SK-N-SH (cell line): ENCODE data around the gene CENPX.

ENCODE experiments used
- CTCF ChIP-seq: fragments of 200-600 bp; sonication (generic); IDR thresholded peaks from 2 replicates; pipeline ENCODE4 v1.6.1; 2017; ENCODE audit warnings: antibody characterized with exemption, mild to moderate bottlenecking, moderate library complexity
- EP300 ChIP-seq, 2 experiments: IDR thresholded peaks; 2 replicates each; pipeline versions ENCODE4 v1.4.0 to v1.6.1; 2012; ENCODE audit warnings: borderline replicate concordance in 1 of 2, low read depth in 1 of 2, low read length in 1 of 2

GRCh38 chr17:81999976-82000802, 22.5 kb downstream of the CENPX start:
- TF ChIP-seq CTCF (no peak), EP300 (IDR thresholded peaks at IDR 0.05; ENCODE audit: borderline replicate concordance in 1 of 2, low read depth in 1 of 2, low read length in 1 of 2) (no peak)
